ENCODE measurements around the gene RUNX2. TPM values are rescaled to one million over a fixed set of nuclear protein-coding genes. Genes with fewer than 3 reads are reported as not detected.

The RUNX2 gene
- total and polyA plus RNA-seq, 2 of the 8 experiments (the other 6 are each of a cell fraction or from before 2014, with no cell fraction given): 0.26 to 1.2 TPM

- Histone ChIP-seq H3K14ac (ENCODE audit: insufficient read length) (no peak overlapping the region), H4K20me1 (replicated peaks in 1 of 2; ENCODE audit: control insufficient read depth in 1 of 2, insufficient read depth in 2 of 2, low read length in 2 of 2) (no peaks in the 10 kb centered on the region), H2AFZ (ENCODE audit: low read length) (no peak overlapping the region), H2AK5ac (ENCODE audit: low read depth, low read length) (no peak overlapping the region), H2BK15ac (ENCODE audit: low read length) (no peak overlapping the region), H2BK20ac (ENCODE audit: low read length) (no peak overlapping the region), H3K36me3 (ENCODE audit: control insufficient read depth in 2 of 4, insufficient read depth in 4 of 4, low read length in 3 of 4) (no peaks in the 10 kb centered on the region), H3K79me1 (ENCODE audit: low read depth, low read length) (no peaks in the 10 kb centered on the region), H3K27ac (ENCODE audit: low read depth, low read length) (no peak overlapping the region), H3K27me3 (replicated peaks in 1 of 4; ENCODE audit: control insufficient read depth in 3 of 4, extremely low read depth in 1 of 4, insufficient read depth in 3 of 4, low read length in 3 of 4) (no peaks in the 10 kb centered on the region), H4K91ac (replicated peaks; ENCODE audit: insufficient read length, low read length) (no peak overlapping the region), H3K9ac (replicated peaks in 1 of 4; ENCODE audit: extremely low read depth in 1 of 4, low read depth in 3 of 4, low read length in 3 of 4) (no peak overlapping the region), H3K4me3 (ENCODE audit: extremely low read depth in 1 of 4, insufficient read depth in 2 of 4, low read depth in 3 of 4, low read length in 4 of 4) (no peak overlapping the region), H4K5ac (ENCODE audit: insufficient read length, low read depth, low read length) (no peak overlapping the region), H3K9me3 (ENCODE audit: insufficient read depth in 2 of 2, low read depth in 1 of 2, low read length in 1 of 2) (no peaks in the 10 kb centered on the region), H3K18ac (ENCODE audit: extremely low read depth, low read length) (no peak overlapping the region), H3K23ac (ENCODE audit: insufficient read length) (no peak overlapping the region), H3K4me2 (ENCODE audit: insufficient read depth in 1 of 2, low read depth in 2 of 2, low read length in 2 of 2) (no peak overlapping the region), H3K79me2 (ENCODE audit: control insufficient read depth in 1 of 2, insufficient read depth in 2 of 2, low read length in 2 of 2) (no peaks in the 10 kb centered on the region), H3K23me2 (ENCODE audit: low read depth, low read length) (no peaks in the 10 kb centered on the region), H4K8ac (ENCODE audit: extremely low read depth, insufficient read depth, low read length) (no peak overlapping the region), H2BK120ac (replicated peaks; ENCODE audit: low read depth, low read length) (no peak overlapping the region), H3K56ac (replicated peaks; ENCODE audit: insufficient read length, low read depth, low read length) (no peak overlapping the region), H3K4me1 (replicated peaks in 1 of 4; ENCODE audit: control insufficient read depth in 3 of 4, insufficient read depth in 4 of 4, low read length in 3 of 4) (no peaks in the 10 kb centered on the region), H2BK12ac (ENCODE audit: low read depth, low read length) (no peak overlapping the region), H3K4ac (replicated peaks; ENCODE audit: insufficient read length, low read depth, low read length) (no peak overlapping the region), H2BK5ac (ENCODE audit: low read depth, low read length) (no peak overlapping the region)
- ChIA-PET POLR2A (ENCODE audit: partially characterized antibody) (interaction anchor here (2.1 kb wide), 1 partner anchor 9 kb away, joined by 7 read pairs; the partner anchor contains the start of gene SUPT3H), CTCF (ENCODE audit: partially characterized antibody) (interaction anchor here (0.6 to 1.0 kb wide), 4 partner anchors 12 to 758 kb away, joined by 3 to 4 read pairs (median 3); no protein-coding TSS in a partner anchor)
- WGBS, 2 experiments (ENCODE audit: extremely low coverage in 1 of 2, insufficient coverage in 1 of 2, insufficient read length in 1 of 2, insufficient replicate concordance in 2 of 2, low coverage in 1 of 2, low lambda C conversion rate in 2 of 2, missing lambda C conversion rate in 1 of 2): 100% methylated on average over 5 of the region's 5 CpGs; no CpG with 5 or more reads in 1 of the 2 experiments
- FAIRE-seq: no peak
- DNase-seq (ENCODE audit: low read depth in 1 of 2, low spot score in 2 of 2): no peak
- TF ChIP-seq TEAD4 (IDR thresholded peaks at IDR 0.05; ENCODE audit: low read depth, low read length): no peak
- no peak for TF ChIP-seq NRF1 (IDR thresholded peaks at IDR 0.05; ENCODE audit: low read depth, low read length)
Observed at GRCh38 chr6:45387236-45387635, 59.1 kb downstream of the RUNX2 start.

Data from H1 (cell line).